ENCODE measurements around the gene HBZ.
"Not testable (repeated sequence)": the region's sequence is repeated elsewhere in the genome, so short reads cannot be mapped to it uniquely, and the experiment has no call there.

HBZ gene

DNA sequence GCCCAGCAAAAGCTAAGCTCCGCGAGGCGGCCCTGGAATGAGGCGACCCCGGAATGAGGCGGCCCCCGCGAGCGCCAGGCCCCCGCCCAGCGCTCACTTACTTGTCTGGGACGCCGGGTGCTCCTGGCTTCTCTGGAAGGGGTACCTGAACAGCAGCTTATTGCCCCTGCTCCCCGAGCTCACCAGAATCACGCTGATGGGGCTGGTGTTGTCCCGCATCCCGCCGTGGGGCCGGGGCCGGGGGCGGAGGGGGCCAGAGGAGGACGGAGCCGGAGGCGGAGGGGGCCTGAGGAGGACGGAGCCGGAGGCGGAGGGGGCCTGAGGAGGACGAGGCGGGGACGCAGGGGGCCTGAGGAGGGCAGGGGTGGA is 14.4 kb upstream of the HBZ start:
- FAIRE-seq: no peak

DNA sequence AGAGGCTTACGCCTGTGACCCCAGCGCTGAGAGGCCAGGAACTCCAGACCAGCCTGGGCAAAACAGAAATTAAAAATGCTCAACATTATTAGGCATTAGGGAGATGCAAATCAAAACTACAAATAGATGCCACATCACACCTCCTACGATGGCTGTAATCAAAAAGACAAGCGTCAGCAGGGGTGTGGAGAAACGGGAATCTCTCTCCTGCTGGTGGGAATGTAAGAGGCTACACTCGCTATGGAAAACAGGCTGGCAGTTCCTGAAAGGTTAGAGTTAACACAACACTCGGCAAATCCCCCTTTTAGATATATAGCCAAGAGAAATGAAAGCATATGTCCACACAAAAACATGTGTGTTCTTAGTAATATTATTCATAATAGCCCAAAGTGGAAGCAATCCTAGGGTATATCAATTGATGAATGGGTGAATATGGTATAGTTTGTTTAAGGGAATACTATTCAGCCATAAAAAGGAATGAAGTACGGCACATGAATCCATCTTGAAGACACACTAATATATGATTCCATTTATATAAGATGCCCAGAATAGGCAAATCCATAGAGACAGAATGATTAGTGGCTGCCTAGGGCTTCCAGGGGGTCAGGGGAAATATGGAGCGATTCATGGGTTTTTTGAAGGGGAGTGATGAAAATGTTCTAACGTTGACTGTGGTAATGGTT is 12.1 kb upstream of the HBZ start:
- no peak for FAIRE-seq

DNA sequence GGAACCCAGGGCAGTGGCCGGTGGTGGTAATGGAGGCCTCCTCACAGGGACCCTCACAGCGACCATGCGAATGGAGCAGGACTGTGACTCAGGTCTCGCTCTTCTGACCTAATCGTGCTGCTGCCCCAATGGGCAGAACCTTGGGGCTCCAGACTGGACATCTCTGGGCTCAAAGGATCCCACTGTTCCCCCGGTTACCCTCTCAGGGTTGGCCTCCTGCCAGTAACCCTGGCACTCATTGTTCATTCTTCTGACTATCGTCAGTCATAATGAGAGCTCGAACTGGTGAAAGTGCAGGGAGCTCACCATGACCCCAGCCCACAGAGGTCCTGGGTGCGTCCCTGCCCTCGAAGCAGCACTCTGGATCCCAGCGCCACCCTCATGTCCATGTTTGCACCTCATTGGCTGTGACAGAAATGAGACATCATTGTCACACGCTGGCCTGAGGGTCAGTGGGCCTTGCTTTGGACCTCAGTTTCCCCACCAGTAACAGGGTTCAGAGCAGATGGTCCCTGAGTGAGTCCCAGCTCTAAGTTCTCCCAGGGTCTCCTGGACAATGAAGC is 10.0 kb upstream of the HBZ start:
- FAIRE-seq: no peak

DNA sequence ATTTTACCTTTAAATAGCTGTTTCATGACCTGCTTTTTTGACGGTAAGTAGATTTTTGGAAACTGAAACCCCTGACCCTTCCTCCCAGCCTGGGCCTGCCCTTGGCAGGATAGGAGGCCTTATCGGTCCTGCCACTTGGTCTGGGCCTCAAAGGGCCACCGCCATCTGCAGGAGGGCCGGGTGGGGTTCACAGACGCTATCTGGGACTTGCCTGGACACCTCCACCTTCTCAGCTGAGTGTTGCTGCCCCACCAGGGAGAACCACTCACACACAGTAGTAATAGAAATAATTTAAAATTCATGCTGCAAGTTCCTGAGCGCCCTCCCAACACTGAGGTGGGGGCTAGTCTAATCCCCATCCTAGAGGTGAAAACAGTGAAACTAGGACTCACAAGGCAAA is 9.4 kb upstream of the HBZ start:
- FAIRE-seq: no peak

DNA sequence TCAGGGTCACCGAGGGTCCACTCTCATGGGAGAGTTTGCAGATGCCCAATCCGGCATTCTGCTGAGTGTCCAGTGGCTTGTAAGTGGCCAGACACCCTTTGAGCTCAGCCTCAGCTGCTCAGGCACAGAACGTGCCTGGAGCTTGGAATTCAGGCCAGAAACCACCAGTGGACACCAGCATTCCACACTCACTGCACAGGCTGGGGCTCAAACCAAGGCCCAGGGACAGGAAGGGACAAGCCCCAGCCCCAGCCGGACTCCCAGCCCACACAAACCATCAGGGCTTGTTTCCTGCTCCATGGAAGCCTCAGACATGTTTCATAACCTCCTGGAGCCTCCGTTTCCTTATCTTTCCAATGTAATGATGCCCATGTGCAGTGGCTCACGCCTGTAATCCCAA is 9.0 kb upstream of the HBZ start:
- FAIRE-seq: no peak

DNA sequence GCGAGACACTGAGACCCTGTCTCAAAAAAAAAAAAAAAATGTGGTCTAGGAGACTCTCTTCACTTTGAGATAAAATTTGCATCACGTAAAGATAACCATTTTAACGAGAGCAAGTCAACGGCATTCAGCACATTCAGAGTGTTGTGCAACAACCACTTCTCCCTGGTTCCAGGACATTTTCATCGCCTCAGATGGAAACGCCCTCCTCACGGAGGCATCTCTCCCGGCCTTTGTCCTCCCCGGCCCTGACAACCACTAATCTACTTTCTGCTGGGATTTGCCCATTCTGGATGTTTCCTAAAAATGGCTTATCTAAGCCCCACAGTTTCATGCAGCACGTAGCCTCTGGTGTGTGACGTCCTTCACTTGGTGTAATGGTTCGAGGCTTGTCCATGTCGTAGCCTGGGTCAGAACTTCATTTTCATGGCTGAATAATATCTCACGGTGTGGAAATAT is 7.6 kb upstream of the HBZ start:
- no peak for FAIRE-seq

DNA sequence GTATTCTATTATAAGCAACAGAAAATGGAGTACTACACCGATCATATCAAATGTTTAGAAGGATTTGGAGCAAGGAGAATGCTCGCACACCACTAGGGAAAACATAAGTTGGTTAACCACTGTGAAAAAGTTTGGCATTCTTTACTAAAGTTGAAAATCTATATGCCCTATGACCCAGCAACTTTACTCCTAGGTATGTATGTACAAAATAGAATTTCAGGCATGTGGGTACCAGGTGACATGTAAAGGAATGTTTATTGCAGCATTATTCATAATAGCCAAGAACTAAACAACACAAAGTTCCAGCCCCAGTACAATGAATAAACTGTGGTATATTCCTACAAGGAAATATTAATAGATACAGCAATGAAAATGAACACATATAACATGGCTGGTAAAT is 5.8 kb upstream of the HBZ start:
- no peak for FAIRE-seq

DNA sequence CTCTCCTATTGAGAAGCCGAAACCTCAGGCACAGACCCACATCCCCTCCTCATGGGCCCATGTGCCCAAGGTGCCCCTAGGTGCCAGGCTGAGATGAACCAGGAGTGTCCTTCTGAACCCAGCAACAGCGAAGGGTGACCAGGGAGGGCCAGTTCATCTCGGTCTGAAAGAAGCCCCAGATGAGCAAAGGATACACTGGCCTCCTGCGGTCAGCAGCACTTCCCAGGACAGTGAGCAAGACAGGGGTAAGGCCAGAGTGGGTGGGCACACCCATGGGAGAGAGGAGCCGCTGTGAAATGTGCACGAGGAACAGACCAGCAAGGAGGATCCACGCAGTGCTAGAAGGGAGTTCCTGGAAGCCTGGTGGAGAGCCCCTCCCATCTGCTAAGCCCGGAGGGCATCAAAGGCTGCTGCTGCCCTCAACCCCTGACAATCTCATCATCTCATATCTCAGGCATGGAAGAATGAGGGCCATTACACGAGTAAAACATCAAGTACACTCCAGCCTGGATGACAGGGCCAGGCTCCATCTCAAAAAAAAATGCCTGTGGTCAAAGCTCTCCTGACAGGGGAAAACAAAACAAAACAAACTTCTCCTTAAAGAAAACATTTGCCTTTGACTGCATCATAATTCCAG is 3.3 kb upstream of the HBZ start:
- FAIRE-seq: no peak

DNA sequence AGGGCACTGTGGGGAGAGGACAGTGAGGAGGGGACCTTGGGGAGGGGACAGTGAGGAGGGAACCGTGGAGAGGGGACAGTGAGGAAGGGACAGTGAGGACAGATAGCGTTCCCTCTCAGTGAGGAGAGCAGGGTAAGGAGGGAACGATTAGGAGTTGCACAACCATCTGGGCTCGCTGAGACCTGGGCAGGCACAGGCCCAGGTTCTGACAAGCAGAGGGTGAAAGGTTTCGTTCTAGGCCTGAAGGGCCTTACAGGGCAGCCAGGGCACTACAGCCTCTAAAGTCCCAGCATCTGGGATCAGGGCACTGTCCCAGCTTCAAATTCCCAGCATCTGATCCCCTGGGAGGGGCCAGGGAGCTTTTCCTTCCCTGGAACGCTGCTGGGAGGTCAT is 681 bp downstream of the HBZ start:
- FAIRE-seq: peak; percentile 3

DNA sequence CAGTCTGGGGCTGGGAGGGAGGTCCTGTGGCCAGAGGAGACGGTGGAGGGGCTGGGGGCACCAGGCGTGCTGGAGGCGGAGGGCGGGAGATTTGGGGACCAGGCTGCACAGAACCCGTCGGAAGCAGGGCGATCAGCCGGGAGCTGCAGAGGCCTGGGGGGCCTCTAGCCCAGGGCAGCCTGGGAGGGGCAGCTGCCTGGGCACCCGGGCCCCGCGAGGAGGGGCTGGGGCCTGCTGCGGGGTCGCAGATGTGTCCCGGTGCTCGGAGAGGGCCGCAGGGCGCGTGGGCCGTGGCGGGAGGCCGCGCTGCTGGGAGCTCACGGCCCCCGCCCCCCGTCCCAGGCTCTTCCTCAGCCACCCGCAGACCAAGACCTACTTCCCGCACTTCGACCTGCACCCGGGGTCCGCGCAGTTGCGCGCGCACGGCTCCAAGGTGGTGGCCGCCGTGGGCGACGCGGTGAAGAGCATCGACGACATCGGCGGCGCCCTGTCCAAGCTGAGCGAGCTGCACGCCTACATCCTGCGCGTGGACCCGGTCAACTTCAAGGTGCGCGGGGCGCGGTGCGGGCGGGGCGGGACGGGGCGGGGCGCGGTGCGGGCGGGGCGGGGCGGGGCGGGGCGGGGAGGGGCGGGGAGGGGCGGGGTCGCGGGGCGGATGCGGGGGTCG is 1.2 kb downstream of the HBZ start:
- not testable (repeated sequence) for FAIRE-seq

DNA sequence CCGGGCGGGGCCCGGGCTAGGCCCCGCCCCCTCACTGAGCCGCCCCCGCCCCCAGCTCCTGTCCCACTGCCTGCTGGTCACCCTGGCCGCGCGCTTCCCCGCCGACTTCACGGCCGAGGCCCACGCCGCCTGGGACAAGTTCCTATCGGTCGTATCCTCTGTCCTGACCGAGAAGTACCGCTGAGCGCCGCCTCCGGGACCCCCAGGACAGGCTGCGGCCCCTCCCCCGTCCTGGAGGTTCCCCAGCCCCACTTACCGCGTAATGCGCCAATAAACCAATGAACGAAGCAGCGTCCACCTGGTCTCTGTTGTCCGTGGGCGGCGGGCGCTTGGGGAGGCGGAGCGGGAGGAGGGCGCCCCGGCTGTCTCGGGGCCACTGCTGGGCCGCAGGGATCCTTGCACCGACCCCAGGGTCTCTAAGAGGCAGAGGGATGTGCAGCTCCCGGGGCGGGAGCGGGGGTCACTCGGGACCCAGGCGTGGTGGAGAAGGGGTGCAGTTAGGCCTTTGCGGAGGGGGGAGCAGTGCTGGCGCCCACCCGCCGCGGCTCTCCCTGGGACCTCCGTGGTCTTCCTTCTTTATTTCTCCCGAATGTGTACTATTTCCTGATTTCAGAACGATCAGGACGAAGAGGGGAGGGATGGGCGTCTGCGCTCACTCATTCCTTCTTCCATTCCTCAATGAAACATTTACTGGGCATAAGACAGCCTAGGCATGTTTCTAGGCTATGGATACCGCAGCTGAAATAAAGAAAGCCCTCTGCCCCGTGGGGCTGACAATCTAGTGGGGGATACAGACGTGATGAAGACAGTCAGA is 2.0 kb downstream of the HBZ start:
- FAIRE-seq: no peak

DNA sequence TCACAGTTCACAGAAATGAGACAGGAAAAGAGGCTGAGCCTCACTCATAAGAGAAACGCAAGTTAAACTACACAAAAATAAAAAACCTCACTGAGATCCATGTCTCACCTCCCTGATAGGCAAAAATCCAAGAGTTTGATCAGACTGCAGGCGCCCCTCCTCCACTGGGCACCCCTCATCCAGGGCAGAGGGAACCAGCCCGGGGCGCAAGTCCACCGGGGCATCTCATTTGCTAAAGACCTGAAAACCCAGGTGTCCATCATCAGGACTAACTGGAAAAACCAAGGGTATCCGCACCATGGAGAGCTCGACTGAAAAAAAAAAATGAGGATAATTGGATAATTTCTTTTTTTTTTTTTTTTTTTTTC is 2.6 kb downstream of the HBZ start:
- no peak for FAIRE-seq

DNA sequence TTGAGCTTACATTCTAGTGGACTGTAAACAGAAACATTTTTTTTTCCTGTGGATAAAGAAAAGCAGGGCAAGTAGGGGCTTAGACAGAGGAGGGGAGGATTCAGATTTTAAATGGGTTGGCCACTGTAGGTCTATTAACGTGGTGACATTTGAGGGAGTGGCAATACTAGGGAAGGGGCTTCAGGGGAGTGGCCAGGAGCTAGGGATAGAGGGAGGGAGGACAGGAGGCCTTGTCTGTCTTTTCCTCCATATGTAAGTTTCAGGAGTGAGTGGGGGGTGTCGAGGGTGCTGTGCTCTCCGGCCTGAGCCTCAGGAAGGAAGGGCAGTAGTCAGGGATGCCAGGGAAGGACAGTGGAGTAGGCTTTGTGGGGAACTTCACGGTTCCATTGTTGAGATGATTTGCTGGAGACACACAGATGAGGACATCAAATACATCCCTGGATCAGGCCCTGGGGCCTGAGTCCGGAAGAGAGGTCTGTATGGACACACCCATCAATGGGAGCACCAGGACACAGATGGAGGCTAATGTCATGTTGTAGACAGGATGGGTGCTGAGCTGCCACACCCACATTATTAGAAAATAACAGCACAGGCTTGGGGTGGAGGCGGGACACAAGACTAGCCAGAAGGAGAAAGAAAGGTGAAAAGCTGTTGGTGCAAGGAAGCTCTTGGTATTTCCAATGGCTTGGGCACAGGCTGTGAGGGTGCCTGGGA is 6.8 kb downstream of the HBZ start:
- no peak for FAIRE-seq

DNA sequence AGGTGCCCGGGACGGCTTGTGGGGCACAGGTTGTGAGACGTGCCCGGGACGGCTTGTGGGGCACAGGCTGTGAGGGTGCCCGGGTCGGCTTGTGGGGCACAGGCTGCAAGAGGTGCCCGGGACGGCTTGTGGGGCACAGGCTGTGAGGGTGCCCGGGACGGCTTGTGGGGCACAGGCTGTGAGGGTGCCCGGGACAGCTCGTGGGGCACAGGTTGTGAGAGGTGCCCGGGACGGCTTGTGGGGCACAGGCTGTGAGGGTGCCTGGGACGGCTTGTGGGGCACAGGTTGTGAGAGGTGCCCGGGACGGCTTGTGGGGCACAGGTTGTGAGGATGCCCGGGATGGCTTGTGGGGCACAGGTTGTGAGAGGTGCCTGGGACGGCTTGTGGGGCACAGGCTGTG is 7.8 kb downstream of the HBZ start:
- not testable (repeated sequence) for FAIRE-seq

DNA sequence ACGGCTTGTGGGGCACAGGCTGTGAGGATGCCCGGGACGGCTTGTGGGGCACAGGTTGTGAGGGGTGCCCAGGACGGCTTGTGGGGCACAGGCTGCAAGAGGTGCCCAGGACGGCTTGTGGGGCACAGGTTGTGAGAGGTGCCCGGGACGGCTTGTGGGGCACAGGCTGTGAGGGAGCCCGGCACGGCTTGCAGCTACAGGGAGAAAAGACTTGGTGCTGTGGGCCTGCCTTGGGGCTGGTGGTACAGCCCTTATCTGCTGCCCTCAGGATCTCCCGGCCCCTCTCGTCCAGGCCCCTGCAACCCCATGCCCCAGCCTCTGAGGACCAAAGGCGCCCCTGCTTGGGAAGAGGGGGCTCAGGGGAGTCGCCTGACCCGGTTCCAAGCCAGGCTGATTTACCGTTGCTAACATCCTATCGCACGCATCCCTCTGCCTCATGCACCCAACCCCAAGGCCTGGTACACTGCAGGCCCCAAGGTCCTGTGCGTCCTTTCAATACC is 8.3 kb downstream of the HBZ start:
- no peak for FAIRE-seq

DNA sequence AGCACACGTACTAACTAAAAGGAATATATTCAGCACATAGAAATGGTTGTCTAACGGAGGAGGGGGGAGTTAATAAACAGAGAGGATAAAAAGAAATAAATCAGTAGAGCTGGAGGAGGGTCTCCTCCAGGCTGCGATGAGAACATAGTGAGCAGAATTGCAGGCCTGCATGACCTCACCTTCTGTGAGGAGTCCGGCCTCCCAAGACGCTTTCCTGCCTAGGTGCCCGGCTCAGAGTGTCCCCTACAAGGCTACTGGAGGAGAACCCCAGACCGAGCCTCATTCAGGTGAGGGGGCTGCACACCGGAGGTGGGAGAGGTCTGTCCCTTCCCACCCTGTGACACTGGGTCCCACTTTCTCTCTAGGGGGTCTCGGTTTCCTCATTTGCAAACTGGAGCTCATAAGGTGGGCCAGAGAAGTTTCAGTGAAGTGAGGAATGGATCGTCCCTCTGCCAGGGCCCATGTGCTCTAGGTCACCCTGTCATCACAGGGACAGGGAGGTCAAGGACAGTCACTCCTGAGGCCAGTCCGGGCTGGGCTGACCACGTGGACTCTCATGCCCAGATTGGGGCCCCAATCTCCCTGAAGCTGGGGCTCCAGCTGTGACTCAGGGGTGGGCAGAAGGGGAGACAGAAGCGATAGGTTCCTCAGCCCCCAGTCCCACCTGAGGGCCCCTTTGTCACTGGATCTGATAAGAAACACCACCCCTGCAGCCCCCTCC is 10.0 kb downstream of the HBZ start:
- no peak for FAIRE-seq

DNA sequence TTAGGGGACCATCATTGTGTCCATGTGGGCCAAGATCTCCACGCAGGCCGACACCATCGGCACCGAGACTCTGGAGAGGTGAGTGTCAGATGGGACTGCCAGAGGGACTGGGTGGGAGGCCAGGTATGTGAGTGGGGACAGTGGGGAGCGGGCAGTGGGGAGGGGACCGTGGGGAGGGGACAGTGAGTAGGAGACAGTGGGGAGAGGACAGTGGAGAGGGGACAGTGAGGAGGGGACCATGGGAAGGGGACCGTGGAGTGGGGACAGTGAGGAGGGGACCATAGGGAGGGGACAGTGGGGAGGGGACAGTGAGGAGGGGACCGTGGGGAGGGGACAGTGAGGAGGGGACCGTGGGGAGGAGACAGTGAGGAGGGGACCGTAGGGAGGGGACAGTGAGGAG is 10.7 kb downstream of the HBZ start:
- FAIRE-seq: not testable (repeated sequence)

DNA sequence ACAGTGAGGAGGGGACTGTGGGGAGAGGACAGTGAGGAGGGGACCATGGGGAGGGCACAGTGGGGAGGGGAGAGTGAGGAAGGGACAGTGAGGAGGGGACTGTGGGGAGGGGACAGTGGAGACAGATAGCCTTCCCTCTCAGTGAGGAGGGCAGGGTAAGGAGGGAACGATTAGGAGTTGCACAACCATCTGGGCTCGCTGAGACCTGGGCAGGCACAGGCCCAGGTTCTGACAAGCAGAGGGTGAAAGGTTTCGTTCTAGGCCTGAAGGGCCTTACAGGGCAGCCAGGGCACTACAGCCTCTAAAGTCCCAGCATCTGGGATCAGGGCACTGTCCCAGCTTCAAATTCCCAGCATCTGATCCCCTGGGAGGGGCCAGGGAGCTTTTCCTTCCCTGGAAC is 11.3 kb downstream of the HBZ start:
- not testable (repeated sequence) for FAIRE-seq

DNA sequence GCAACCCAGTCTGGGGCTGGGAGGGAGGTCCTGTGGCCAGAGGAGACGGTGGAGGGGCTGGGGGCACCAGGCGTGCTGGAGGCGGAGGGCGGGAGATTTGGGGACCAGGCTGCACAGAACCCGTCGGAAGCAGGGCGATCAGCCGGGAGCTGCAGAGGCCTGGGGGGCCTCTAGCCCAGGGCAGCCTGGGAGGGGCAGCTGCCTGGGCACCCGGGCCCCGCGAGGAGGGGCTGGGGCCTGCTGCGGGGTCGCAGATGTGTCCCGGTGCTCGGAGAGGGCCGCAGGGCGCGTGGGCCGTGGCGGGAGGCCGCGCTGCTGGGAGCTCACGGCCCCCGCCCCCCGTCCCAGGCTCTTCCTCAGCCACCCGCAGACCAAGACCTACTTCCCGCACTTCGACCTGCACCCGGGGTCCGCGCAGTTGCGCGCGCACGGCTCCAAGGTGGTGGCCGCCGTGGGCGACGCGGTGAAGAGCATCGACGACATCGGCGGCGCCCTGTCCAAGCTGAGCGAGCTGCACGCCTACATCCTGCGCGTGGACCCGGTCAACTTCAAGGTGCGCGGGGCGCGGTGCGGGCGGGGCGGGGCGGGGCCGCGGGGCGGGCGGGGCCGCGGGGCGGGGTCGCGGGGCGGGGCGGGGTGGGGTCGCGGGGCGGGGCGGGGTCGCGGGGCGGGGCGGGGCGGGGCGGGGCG is 11.8 kb downstream of the HBZ start:
- not testable (repeated sequence) for FAIRE-seq

DNA sequence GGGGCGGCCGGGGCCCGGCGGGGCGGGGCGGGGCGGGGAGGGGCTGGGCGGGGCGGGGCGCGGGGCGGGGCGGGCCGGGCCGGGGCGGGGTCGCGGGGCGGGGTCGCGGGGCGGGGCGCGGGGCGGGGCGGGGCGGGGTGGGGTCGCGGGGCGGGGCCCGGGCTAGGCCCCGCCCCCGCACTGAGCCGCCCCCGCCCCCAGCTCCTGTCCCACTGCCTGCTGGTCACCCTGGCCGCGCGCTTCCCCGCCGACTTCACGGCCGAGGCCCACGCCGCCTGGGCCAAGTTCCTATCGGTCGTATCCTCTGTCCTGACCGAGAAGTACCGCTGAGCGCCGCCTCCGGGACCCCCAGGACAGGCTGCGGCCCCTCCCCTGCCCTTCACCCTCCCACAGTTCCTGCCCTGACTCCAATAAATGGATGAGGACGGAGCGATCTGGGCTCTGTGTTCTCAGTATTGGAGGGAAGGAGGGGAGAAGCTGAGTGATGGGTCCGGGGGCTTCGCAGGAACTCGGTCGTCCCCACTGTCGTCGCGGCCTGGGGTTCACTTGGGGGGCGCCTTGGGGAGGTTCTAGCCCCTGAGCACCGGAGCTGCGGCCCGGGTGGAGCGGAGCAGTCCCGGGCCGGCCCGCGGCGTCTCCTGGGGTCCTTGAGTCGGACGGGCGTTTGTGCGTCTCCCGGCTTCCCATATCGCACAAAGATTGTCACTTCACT is 12.5 kb downstream of the HBZ start:
- no peak for FAIRE-seq

All from G401.6 (cell line).